ENCODE measurements around the gene DES.

- TF ChIP-seq, protein P1, sequence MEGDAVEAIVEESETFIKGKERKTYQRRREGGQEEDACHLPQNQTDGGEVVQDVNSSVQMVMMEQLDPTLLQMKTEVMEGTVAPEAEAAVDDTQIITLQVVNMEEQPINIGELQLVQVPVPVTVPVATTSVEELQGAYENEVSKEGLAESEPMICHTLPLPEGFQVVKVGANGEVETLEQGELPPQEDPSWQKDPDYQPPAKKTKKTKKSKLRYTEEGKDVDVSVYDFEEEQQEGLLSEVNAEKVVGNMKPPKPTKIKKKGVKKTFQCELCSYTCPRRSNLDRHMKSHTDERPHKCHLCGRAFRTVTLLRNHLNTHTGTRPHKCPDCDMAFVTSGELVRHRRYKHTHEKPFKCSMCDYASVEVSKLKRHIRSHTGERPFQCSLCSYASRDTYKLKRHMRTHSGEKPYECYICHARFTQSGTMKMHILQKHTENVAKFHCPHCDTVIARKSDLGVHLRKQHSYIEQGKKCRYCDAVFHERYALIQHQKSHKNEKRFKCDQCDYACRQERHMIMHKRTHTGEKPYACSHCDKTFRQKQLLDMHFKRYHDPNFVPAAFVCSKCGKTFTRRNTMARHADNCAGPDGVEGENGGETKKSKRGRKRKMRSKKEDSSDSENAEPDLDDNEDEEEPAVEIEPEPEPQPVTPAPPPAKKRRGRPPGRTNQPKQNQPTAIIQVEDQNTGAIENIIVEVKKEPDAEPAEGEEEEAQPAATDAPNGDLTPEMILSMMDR (IDR thresholded peaks at IDR 0.05): no peak
- TF ChIP-seq ZNF138 (CRISPR knock-in tag; conservative IDR thresholded peaks at IDR 0.05) (no peak), MAX (CRISPR knock-in tag; IDR thresholded peaks at IDR 0.05) (no peak), TCF7 (CRISPR knock-in tag; IDR thresholded peaks at IDR 0.05; ENCODE audit: low read depth) (no peak), ESRRA (CRISPR knock-in tag; IDR thresholded peaks at IDR 0.05; ENCODE audit: borderline replicate concordance) (no peak), IRF1 (CRISPR knock-in tag; IDR thresholded peaks at IDR 0.05) (no peak), SP1 (CRISPR knock-in tag; conservative IDR thresholded peaks at IDR 0.05) (no peak), PRDM15 (CRISPR knock-in tag; IDR thresholded peaks at IDR 0.05) (no peak), NFE2L1 (CRISPR knock-in tag; IDR thresholded peaks at IDR 0.05) (no peak), E2F5 (CRISPR knock-in tag; IDR thresholded peaks at IDR 0.05) (no peak), RORB (CRISPR knock-in tag; IDR thresholded peaks at IDR 0.05) (no peak), JUN (CRISPR knock-in tag; IDR thresholded peaks at IDR 0.05) (no peak), MXD4 (CRISPR knock-in tag; IDR thresholded peaks at IDR 0.05; ENCODE audit: borderline replicate concordance) (no peak), NR3C1 (CRISPR knock-in tag; conservative IDR thresholded peaks at IDR 0.05; ENCODE audit: low read depth) (no peak)
Measured at GRCh38 chr2:219388907-219389156, 29.3 kb upstream of the DES start.

Data from WTC11 (cell line).